Lower leg skin (tissue), 3 donors: ENCODE measurements around the gene MAT1A.

Experiments used
- POLR2A ChIP-seq, 2 donors: fragments of 450-650 bp; IDR thresholded peaks; one replicate each; pipeline ENCODE4 v1.6.1; 2016 to 2017; ENCODE audit warnings: antibody characterized with exemption in 2 of 2, mild to moderate bottlenecking in 1 of 2, moderate library complexity in 1 of 2
- TF ChIP-seq, protein P1 (sequence below), 3 donors: fragments of 450-650 bp; IDR thresholded peaks; one replicate each; pipeline ENCODE4 v1.5.1; 2016; ENCODE audit warnings: antibody characterized with exemption in 3 of 3, mild to moderate bottlenecking in 3 of 3, moderate library complexity in 2 of 3

- TF ChIP-seq, protein P1, sequence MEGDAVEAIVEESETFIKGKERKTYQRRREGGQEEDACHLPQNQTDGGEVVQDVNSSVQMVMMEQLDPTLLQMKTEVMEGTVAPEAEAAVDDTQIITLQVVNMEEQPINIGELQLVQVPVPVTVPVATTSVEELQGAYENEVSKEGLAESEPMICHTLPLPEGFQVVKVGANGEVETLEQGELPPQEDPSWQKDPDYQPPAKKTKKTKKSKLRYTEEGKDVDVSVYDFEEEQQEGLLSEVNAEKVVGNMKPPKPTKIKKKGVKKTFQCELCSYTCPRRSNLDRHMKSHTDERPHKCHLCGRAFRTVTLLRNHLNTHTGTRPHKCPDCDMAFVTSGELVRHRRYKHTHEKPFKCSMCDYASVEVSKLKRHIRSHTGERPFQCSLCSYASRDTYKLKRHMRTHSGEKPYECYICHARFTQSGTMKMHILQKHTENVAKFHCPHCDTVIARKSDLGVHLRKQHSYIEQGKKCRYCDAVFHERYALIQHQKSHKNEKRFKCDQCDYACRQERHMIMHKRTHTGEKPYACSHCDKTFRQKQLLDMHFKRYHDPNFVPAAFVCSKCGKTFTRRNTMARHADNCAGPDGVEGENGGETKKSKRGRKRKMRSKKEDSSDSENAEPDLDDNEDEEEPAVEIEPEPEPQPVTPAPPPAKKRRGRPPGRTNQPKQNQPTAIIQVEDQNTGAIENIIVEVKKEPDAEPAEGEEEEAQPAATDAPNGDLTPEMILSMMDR (IDR thresholded peaks at IDR 0.05), result no peak
- TF ChIP-seq POLR2A (IDR thresholded peaks at IDR 0.05), result no peak
Measured at GRCh38 chr10:80279146-80279545, 10.3 kb downstream of the MAT1A start.
